K562 (cell line): ENCODE results near the gene CACNA1C. TPM values are rescaled to one million over a fixed set of nuclear protein-coding genes. Genes with fewer than 3 reads are reported as not detected.

Experiments used
- AFF1 ChIP-seq, 2 experiments: fragments of 450-650 bp; IDR thresholded peaks; 2 replicates each; pipeline ENCODE4 v1.6.1; 2018; ENCODE audit warnings: mild to moderate bottlenecking in 2 of 2, low read depth in 1 of 2; ENCODE audit not compliant: partially characterized antibody in 2 of 2
- THRA ChIP-seq: fragments of 450-650 bp; IDR thresholded peaks from 2 replicates; pipeline ENCODE4 v1.6.1; 2017; ENCODE audit warnings: mild to moderate bottlenecking, moderate library complexity
- ZBTB33 ChIP-seq: sonication (generic); formaldehyde crosslinking; IDR thresholded peaks from 2 replicates; pipeline ENCODE4 v1.8.1; 2023; ENCODE audit warnings: mild to moderate bottlenecking, missing genetic modification reagents
- polyA plus RNA-seq, 8 experiments: library from polyadenylated mRNA; depleted of rRNA in 4 of 8; stranded (reverse) in 5 of 8; unstranded in 3 of 8; fragments of >200 nt; fragmentation: Nextera tagmentation in 2 of 8; fragmentation: Illumina TruSeq in 1 of 8; extraction: Ambion mirVana in 2 of 8; extraction: Trizol in 1 of 8; gene quantifications; 2 replicates each; pipeline versions ENCODE4 v1.2.1 to v1.2.3, GENCODE V29; 2011 to 2014; ENCODE audit warnings: inconsistent platforms in 1 of 8, missing spikeins in 1 of 8
- total RNA-seq, 7 experiments: library from RNA; depleted of rRNA in 6 of 7; stranded (reverse); fragments of >200 nt in 6 of 7; fragmentation: Illumina TruSeq in 2 of 7; extraction: Trizol in 2 of 7; gene quantifications; 2 replicates each; pipeline versions ENCODE4 v1.2.1 to v1.2.3, GENCODE V29; 2011 to 2021; ENCODE audit warnings: low replicate concordance in 1 of 7

CACNA1C gene
- total and polyA plus RNA-seq, 9 of the 15 experiments (the other 6 are each of a cell fraction or from before 2014, with no cell fraction given) = not detected

GRCh38 chr12:2300886-2301285, 248.1 kb downstream of the CACNA1C start (continued):
- TF ChIP-seq AFF1 (IDR thresholded peaks at IDR 0.05; ENCODE audit: low read depth in 1 of 2, partially characterized antibody in 2 of 2) (no peak), THRA (no peak), ZBTB33 (no peak)
